Dermis blood vessel endothelial cell (primary cell): ENCODE measurements around the gene TTC27. TPM values are rescaled to one million over a fixed set of nuclear protein-coding genes. Genes with fewer than 3 reads are reported as not detected.
"Not testable (repeated sequence)": the region's sequence is repeated elsewhere in the genome, so short reads cannot be mapped to it uniquely, and the experiment has no call there.

Source experiments
- DNase-seq: peaks from one replicate; pipeline ENCODE4 v3.0.0; 2010
- total RNA-seq: library from RNA; depleted of rRNA; stranded (reverse); fragments of >200 nt; gene quantifications from 2 replicates; pipeline ENCODE4 v1.2.3, GENCODE V29; 2014

The TTC27 gene
- total RNA-seq, 1 donor from 2014 or later = 21.6 TPM

GRCh38 chr2:32862269-32863055, 234.6 kb downstream of the TTC27 start:
- DNase-seq = peak; percentile 61

- no peak for DNase-seq
These were observed 235.5 kb downstream of the TTC27 start for GRCh38 chr2:32863326-32863725.

GRCh38 chr2:32863803-32864202, 236.0 kb downstream of the TTC27 start:
- DNase-seq = no peak

- DNase-seq = no peak
These were observed 236.7 kb downstream of the TTC27 start for GRCh38 chr2:32864334-32865111.

GRCh38 chr2:32865399-32866068, 237.7 kb downstream of the TTC27 start:
- DNase-seq = peak; percentile 67

GRCh38 chr2:32866462-32866861, 238.6 kb downstream of the TTC27 start:
- not testable (repeated sequence) for DNase-seq
